ENCODE data around the gene CGREF1. TPM values are rescaled to one million over a fixed set of nuclear protein-coding genes. Genes with fewer than 3 reads are reported as not detected.

The CGREF1 gene
- total RNA-seq, 2 experiments from 2014 or later, result not detected

DNA sequence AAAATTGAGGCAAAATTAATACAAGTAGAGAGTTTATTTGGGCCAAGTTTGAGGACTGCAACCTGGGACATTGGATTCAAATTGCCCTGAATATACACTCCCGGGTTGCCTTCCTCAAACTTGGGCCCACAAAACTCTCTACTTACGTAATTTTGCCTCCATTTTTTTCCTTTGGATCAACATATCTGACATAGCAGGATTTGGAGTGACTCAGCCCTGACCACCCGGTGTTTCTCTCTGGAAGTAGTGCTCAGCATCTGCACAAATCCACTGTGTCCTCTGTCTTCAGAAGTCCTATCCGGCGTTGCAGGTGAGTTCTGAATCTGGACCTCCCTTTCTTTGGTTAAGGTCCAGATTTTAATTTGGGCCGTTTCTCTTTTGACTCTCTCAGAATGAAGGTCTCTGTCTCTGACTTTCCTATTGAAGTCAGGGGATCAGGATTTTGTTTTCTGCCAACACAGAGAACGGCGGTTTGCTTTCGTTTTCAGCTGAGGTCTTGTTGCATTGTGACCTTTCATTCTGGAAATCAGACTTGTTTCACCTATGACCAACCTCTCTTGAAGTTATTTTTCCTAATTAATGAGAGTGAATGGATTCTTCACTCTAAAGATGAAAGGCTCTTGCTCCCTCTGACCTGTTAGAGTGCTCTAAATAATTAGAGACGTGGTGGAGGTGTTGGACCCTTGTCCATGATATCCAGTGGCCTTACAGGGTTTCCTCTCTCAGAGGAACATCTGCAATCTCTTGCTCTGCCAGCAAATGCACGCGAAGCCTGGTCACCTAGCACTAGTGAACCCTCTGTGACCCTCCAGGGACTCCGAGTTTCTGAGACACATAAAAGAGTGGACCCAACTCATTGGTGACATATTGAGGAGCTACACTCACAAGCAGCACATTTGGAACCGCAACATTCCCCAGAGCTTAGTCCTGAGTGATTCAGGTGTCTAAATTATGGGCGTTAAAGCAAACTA lies 43.5 kb upstream of the CGREF1 start:
- Histone ChIP-seq H3K4me1 (ENCODE audit: insufficient read depth, low read length, poor library complexity, severe bottlenecking) (peaks cover 56% of the 10 kb centered on the region), H4K20me1 (ENCODE audit: insufficient read depth, low read length) (no peaks in the 10 kb centered on the region), H3K4me2 (ENCODE audit: low read length) (no peak overlapping the region), H3K36me3 (ENCODE audit: insufficient read depth, low read length) (peaks cover 9% of the 10 kb centered on the region; the same call in 1 of the 2 replicates), H3K27ac (ENCODE audit: low read depth, low read length, poor library complexity, severe bottlenecking) (peak overlapping the region; percentile 86), H3K9me2 (ENCODE audit: insufficient read depth, low read length) (no peaks in the 10 kb centered on the region), H3K9me3 (ENCODE audit: low read length) (peaks cover 22% of the 10 kb centered on the region; the same call in 1 of the 2 replicates), H3K79me2 (ENCODE audit: insufficient read depth, low read depth, low read length) (no peaks in the 10 kb centered on the region), H2AFZ (ENCODE audit: low read length) (peak overlapping the region; percentile 23; the same call in 1 of the 2 replicates), H3K4me3 (ENCODE audit: low read depth, low read length, poor library complexity, severe bottlenecking) (no peak overlapping the region)
- no peak for DNase-seq (ENCODE audit: low spot score)
- POLR2A ChIA-PET, result interaction anchor here (0.5 to 0.7 kb wide), 2 partner anchors 28 to 217 kb away, joined by 3 read pairs; no protein-coding TSS in a partner anchor
- intact Hi-C loops (cut with micrococcal nuclease; ENCODE audit: unreplicated experiment), result no loop called here
- CTCF ChIA-PET (ENCODE audit: unreplicated experiment), result no interaction called here
- TF ChIP-seq EZH2phosphoT487 (IDR thresholded peaks at IDR 0.05; ENCODE audit: borderline replicate concordance, low read depth, low read length), result no peak
- TF ChIP-seq, protein P1, sequence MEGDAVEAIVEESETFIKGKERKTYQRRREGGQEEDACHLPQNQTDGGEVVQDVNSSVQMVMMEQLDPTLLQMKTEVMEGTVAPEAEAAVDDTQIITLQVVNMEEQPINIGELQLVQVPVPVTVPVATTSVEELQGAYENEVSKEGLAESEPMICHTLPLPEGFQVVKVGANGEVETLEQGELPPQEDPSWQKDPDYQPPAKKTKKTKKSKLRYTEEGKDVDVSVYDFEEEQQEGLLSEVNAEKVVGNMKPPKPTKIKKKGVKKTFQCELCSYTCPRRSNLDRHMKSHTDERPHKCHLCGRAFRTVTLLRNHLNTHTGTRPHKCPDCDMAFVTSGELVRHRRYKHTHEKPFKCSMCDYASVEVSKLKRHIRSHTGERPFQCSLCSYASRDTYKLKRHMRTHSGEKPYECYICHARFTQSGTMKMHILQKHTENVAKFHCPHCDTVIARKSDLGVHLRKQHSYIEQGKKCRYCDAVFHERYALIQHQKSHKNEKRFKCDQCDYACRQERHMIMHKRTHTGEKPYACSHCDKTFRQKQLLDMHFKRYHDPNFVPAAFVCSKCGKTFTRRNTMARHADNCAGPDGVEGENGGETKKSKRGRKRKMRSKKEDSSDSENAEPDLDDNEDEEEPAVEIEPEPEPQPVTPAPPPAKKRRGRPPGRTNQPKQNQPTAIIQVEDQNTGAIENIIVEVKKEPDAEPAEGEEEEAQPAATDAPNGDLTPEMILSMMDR (conservative IDR thresholded peaks at IDR 0.05; ENCODE audit: low read length), result no peak
- BruUV-seq (replicated peaks), result no TSS peak

DNA sequence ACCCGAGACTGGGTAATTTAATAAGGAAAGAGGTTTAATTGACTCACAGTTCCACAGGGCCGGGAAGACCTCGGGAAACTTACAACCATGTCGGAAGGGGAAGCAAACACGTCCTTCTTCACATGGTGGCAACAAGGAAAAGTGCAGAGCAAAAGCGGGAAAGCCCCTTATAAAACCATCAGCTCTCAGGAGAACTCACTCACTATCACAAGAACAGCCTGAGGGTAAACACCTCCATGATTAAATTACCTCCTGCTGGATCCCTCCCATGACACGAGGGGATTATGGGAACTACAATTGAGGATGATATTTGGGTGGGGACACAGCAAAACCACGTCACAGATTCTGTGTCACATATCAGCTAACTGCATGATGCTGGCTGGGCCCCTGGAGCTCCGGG lies 41.3 kb upstream of the CGREF1 start:
- Histone ChIP-seq H3K9me3 (ENCODE audit: low read length) (peaks cover 13% of the 10 kb centered on the region; the same call in 1 of the 2 replicates), H3K9me2 (ENCODE audit: insufficient read depth, low read length) (no peaks in the 10 kb centered on the region), H3K4me3 (ENCODE audit: low read depth, low read length, poor library complexity, severe bottlenecking) (no peak overlapping the region), H4K20me1 (ENCODE audit: insufficient read depth, low read length) (no peaks in the 10 kb centered on the region), H3K79me2 (ENCODE audit: insufficient read depth, low read depth, low read length) (no peaks in the 10 kb centered on the region), H2AFZ (ENCODE audit: low read length) (no peak overlapping the region), H3K4me2 (ENCODE audit: low read length) (no peak overlapping the region), H3K27ac (ENCODE audit: low read depth, low read length, poor library complexity, severe bottlenecking) (no peak overlapping the region), H3K4me1 (ENCODE audit: insufficient read depth, low read length, poor library complexity, severe bottlenecking) (peaks cover 43% of the 10 kb centered on the region), H3K36me3 (ENCODE audit: insufficient read depth, low read length) (peaks cover 5% of the 10 kb centered on the region; the same call in 1 of the 2 replicates)
- no TSS peak for BruUV-seq (replicated peaks)
- CTCF ChIA-PET (ENCODE audit: unreplicated experiment), result no interaction called here
- no peak for TF ChIP-seq EZH2phosphoT487 (IDR thresholded peaks at IDR 0.05; ENCODE audit: borderline replicate concordance, low read depth, low read length)
- TF ChIP-seq, protein P1 (conservative IDR thresholded peaks at IDR 0.05; ENCODE audit: low read length), result no peak
- POLR2A ChIA-PET, result interaction anchor here (1.7 kb wide), 1 partner anchor 11 kb away, joined by 4 read pairs; the partner anchor contains the start of gene TCF23
- intact Hi-C loops (cut with micrococcal nuclease; ENCODE audit: unreplicated experiment), result no loop called here
- DNase-seq (ENCODE audit: low spot score), result no peak
